LNCaP clone FGC (cell line): Measurements from ENCODE around the gene IL20RA.

ENCODE experiments used
- DNase-seq: peaks from one replicate; pipeline ENCODE4 v3.0.0-alpha.2; 2011; ENCODE audit warnings: low read depth
- H3K4me3 ChIP-seq: 2 replicates; pipeline ENCODE4 v1.5.1; 2011; ENCODE audit warnings: mild to moderate bottlenecking, low read depth, low read length, control low read depth
- TF ChIP-seq, protein P1 (sequence below): IDR thresholded peaks from 2 replicates; pipeline ENCODE4 v1.5.1; 2012; ENCODE audit warnings: mild to moderate bottlenecking; ENCODE audit not compliant: control insufficient read depth, insufficient read depth; ENCODE audit errors: extremely low read depth

The IL20RA gene

DNA sequence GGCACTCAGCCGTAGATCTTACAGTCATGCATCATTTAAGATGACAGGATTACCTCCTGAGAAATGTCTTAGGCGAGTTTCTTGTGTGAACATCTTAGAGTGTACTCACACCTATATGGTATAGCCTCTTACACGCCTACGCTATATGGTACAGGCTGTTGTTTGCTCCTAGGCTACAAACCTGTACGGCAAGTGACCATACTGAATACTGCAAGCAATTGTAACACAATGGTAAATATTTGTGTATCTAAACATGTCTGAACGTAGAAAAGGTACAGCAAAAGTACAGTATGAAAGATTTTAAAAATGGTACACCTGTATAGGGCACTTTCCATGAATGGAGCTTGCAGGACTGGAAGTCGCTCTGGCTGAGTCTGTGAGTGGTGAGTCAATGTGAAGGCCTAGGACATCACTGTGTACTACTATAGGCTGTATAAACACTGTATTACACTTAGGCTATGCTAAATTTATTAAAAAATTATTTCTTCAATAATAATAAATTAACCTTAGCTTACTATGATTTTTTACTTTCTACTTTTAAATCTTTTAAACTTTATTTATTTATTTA lies 541 bp upstream of the IL20RA start:
- DNase-seq: no peak
- TF ChIP-seq, protein P1, sequence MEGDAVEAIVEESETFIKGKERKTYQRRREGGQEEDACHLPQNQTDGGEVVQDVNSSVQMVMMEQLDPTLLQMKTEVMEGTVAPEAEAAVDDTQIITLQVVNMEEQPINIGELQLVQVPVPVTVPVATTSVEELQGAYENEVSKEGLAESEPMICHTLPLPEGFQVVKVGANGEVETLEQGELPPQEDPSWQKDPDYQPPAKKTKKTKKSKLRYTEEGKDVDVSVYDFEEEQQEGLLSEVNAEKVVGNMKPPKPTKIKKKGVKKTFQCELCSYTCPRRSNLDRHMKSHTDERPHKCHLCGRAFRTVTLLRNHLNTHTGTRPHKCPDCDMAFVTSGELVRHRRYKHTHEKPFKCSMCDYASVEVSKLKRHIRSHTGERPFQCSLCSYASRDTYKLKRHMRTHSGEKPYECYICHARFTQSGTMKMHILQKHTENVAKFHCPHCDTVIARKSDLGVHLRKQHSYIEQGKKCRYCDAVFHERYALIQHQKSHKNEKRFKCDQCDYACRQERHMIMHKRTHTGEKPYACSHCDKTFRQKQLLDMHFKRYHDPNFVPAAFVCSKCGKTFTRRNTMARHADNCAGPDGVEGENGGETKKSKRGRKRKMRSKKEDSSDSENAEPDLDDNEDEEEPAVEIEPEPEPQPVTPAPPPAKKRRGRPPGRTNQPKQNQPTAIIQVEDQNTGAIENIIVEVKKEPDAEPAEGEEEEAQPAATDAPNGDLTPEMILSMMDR: no peak
- no peak overlapping the region for H3K4me3 ChIP-seq

DNA sequence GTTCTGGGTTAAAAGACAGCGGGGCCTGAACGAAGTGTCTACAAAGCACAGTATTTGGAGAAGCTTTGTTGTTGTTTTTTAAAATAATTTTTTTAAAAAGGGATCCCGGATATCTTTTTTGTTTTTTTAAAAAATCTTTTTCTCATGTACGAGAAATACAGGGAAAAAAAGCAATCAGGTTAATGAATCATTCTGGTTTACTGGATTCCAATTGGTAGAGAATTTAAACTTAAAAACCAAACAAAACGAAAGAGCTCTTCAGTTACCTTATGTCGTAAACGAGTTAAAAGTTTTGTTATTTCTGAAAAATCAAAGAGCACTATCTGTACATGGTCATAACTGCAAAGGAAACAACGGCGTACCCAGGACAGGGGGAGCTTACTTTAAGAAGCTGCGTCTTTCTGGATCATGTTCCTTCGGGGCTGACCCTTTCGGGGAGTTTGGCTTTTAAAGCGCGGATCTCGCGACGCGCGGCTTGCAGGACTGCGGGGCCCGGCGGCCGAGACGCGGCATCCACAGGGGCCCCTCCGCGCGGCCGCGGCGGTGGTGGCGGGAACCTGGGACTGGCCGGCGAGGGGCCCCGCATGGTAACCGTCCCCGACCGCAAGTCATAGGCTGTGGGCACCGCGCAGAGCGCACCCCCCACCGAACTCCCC lies 927 bp downstream of the IL20RA start:
- DNase-seq: no peak
- TF ChIP-seq, protein P1: no peak

DNA sequence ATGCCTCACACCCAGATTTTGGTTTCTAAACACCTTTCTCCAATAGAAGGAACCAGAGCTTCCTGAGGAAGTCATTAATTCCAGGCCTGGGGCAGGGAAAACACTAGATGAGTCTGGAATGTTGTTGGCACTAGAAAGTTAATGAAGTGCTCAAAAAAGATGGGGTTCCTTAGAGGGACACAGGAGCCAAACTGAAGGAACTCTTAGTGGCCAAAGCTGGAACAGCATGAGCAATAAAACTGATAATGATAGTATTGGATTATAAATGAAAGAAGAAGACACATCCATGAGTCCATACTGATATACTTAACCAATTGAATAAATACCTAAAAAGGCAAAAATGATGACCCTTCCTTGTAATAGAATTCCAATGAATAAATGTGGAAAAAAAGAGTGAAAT lies 4.4 kb downstream of the IL20RA start:
- no peak overlapping the region for H3K4me3 ChIP-seq
- no peak for DNase-seq
- TF ChIP-seq, protein P1: no peak

More for the DNA sequence above, 927 bp downstream of the IL20RA start:
- H3K4me3 ChIP-seq: peak overlapping the region; percentile 64

DNA sequence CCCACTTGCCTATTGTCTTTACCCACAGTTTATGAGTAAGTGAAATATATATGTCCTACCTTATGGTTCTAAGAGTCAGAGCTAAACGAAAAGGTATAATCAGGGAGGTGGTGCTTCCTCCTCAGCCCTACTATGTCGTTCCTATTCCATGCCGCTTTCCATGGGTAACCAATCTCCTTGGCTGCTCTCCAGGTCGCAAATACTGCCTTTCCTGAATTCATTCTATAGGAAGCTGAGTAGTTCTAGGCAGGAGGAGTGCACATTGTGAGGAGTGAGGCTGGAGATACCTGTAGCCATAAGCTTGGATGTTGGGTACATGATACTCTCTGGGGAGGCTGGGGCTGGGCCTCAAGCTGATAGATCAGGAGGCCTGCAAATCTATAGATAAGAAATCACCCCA lies 5.8 kb downstream of the IL20RA start:
- TF ChIP-seq, protein P1: no peak
- H3K4me3 ChIP-seq: no peak overlapping the region
- DNase-seq: no peak

DNA sequence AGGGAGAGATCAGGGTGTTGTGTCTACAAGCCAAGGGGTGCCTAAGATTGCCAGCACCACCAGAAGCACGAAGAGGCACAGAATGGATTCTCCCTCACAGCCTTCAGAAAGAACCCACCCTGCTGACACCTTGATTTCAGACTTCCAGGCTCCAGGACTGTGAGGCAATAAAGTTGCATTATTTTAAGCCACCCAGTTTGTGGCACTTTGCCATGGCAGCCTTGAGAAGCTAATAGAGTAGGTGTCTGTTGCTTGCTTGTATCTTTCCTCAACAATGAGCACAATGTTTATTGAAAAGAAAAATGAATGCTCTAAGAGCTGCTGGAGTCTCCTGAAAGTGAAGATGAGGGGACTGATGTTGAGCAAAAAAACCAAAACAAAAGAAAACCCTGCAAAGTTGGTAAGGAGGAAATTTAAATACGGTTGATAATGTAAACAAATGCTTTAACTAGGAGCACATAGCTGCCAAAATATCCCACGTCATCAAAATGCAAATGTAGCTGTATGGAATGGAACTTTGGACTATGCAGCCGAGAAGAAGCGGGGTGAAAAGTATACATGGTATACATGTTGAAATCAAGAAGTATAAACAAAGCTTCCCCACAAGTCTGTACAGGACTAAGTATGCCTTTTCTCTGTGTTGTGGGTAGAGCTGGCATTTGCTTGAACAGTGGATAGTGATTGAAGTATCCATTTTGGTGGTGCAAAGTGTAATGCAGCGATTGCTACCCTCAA lies 8.0 kb downstream of the IL20RA start:
- H3K4me3 ChIP-seq: no peak overlapping the region
- TF ChIP-seq, protein P1: no peak
- no peak for DNase-seq

DNA sequence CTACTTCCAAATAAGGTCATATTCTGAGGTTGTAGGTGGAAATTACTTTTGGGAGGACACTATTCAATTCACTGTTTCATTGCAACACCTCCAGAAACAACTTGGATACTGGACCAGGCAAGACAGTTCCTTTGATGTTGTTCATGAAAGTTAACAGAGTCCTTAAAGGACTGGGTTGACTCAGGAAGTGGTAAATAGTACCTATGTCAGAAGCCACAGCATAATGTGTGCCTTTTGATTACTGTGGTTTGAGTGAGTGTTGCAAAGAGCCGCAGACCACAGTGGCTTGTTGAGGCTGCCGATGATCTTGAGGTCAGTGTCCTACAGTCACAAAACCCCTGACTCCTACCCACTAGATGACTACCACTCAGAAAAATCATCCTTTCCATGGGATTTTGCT lies 10.9 kb downstream of the IL20RA start:
- TF ChIP-seq, protein P1: no peak
- no peak for DNase-seq

DNA sequence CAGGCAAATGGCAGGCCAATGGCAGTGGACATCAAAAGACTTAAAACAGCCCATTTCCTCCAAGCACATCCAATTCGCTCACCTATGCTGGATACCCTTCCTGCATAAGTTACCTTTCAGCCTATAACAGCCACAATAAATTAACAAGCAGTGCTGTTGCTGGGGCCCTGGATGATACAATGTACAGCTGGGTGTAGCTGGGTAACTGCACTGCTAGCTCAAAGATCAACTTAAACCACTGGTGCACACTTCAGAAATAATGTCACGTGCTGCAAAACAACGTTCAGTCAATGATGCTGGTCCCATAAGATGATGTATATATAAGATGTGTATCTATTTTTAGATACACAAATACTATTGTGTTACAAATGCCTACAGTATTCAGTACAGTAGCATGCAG lies 13.6 kb downstream of the IL20RA start:
- TF ChIP-seq, protein P1: no peak
- no peak overlapping the region for H3K4me3 ChIP-seq
- no peak for DNase-seq

More for the DNA sequence above, 10.9 kb downstream of the IL20RA start:
- H3K4me3 ChIP-seq: no peak overlapping the region
